Esophagus squamous epithelium (tissue), 5 donors: Measurements from ENCODE around the gene RAB11FIP2. TPM values are rescaled to one million over a fixed set of nuclear protein-coding genes. Genes with fewer than 3 reads are reported as not detected.

ENCODE experiments used
- DNase-seq: peaks from one replicate; lab custom pipeline; 2025; lab: John Stamatoyannopoulos, UW
- H3K27ac ChIP-seq, 4 donors: fragments of 200-600 bp; sonication (generic); one replicate each; pipeline ENCODE4 v1.5.1; 2016 to 2019; ENCODE audit warnings: mild to moderate bottlenecking in 1 of 4
- H3K27me3 ChIP-seq, 4 donors: fragments of 200-600 bp; sonication (generic); 1 replicate in 3 of 4; 2 replicates in 1 of 4; pipeline versions ENCODE4 v1.5.1 to v1.6.0; 2017 to 2021; ENCODE audit warnings: antibody characterized with exemption in 1 of 4
- H3K36me3 ChIP-seq, 3 donors: fragments of 200-600 bp; sonication (generic); one replicate each; pipeline ENCODE4 v1.5.1; 2016 to 2019
- H3K4me1 ChIP-seq, 3 donors: fragments of 200-600 bp; sonication (generic); one replicate each; pipeline ENCODE4 v1.5.1; 2017 to 2019
- H3K4me3 ChIP-seq, 4 donors: fragments of 200-600 bp; sonication (generic); 1 replicate in 3 of 4; 2 replicates in 1 of 4; pipeline ENCODE4 v1.5.1; 2016 to 2019; ENCODE audit warnings: mild to moderate bottlenecking in 2 of 4, moderate library complexity in 1 of 4
- H3K9me3 ChIP-seq, 3 donors: fragments of 200-600 bp; sonication (generic); one replicate each; pipeline ENCODE4 v1.5.1; 2016 to 2019
- POLR2A ChIP-seq, 4 donors: fragments of 450-650 bp; IDR thresholded peaks; one replicate each; pipeline ENCODE4 v1.6.1; 2017; ENCODE audit warnings: antibody characterized with exemption in 4 of 4, mild to moderate bottlenecking in 4 of 4, moderate library complexity in 3 of 4
- WGBS, 2 donors: methylation state at CpG; one replicate each; pipeline ENCODE4 v1.1.5; 2018; 5-methylcytosine and 5-hydroxymethylcytosine counted together
- intact Hi-C: fragments of 100-400 bp; cut with DNase I; formaldehyde crosslinking; loops from one replicate; pipeline ENCODE4 v1.15.0; 2022
- total RNA-seq, 4 donors: library from RNA; depleted of rRNA; stranded (reverse); fragments of >200 nt; gene quantifications; one replicate each; pipeline ENCODE4 v1.1.0, GENCODE V29; 2016
- TF ChIP-seq, protein P1 (sequence below), 6 experiments: fragments of 450-650 bp in 4 of 6; fragments of 200-600 bp in 2 of 6; sonication (generic) in 2 of 6; IDR thresholded peaks; one replicate each; pipeline ENCODE4 v1.5.1; 2016 to 2019; ENCODE audit warnings: antibody characterized with exemption in 6 of 6, mild to moderate bottlenecking in 4 of 6, moderate library complexity in 4 of 6
- donor health status: DM: yes; HTN: yes; CAD: no.

Gene RAB11FIP2
- total RNA-seq, 4 donors from 2014 or later, result 6.2 to 21.0 (median 11.6) TPM

DNA sequence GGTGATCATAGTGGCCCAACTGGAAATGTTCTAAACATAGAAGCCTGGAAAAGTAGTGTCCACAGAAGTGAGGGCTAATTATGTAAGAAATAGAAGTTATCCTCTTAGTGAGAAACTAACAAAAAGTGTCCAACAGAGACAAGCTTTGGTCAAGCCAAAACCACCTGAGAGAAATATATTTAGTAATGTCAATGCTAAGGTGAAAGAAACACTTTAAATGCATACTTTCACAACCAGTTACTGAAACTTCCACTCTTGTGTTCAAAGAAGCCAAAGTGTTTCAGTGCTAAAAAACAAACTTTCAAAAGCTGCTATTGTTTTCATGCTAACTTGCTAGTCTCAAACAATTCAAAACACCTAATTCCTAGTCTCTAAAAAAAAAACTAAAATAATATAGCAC lies 18.1 kb downstream of the RAB11FIP2 start:
- Histone ChIP-seq H3K36me3 (peaks cover 0 to 15% (median 0%) of the 10 kb centered on the region in 3 donors), H3K4me3 (no peak overlapping the region), H3K27me3 (no peaks in the 10 kb centered on the region), H3K27ac (no peak overlapping the region), H3K9me3 (no peaks in the 10 kb centered on the region), H3K4me1 (no peaks in the 10 kb centered on the region)
- DNase-seq, result no peak
- intact Hi-C loops, result no loop called here
- TF ChIP-seq, protein P1, sequence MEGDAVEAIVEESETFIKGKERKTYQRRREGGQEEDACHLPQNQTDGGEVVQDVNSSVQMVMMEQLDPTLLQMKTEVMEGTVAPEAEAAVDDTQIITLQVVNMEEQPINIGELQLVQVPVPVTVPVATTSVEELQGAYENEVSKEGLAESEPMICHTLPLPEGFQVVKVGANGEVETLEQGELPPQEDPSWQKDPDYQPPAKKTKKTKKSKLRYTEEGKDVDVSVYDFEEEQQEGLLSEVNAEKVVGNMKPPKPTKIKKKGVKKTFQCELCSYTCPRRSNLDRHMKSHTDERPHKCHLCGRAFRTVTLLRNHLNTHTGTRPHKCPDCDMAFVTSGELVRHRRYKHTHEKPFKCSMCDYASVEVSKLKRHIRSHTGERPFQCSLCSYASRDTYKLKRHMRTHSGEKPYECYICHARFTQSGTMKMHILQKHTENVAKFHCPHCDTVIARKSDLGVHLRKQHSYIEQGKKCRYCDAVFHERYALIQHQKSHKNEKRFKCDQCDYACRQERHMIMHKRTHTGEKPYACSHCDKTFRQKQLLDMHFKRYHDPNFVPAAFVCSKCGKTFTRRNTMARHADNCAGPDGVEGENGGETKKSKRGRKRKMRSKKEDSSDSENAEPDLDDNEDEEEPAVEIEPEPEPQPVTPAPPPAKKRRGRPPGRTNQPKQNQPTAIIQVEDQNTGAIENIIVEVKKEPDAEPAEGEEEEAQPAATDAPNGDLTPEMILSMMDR (IDR thresholded peaks at IDR 0.05), result no peak
- no peak for TF ChIP-seq POLR2A (IDR thresholded peaks at IDR 0.05)

DNA sequence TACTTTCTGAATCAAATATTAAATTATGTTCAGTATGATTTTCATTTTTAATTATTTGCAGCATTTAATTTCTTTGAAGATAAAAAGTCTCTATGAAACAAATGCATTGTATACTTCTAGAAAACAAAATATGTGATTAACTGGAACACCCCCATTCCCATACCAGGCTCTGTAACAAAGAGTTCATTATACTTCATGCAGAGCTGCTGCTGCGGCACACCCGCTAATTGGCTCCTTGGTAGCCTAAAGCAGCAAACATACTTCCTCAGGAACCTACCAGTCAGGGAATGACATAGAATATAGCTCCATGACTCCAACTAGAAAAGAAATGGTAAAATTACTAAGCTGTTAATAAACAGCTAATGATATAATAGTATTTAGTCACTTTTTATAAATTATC lies 19.3 kb downstream of the RAB11FIP2 start:
- H3K27ac ChIP-seq, result no peak overlapping the region
- WGBS, 2 donors, result 92 to 93% methylated on average over 2 of the region's 2 CpGs
- TF ChIP-seq, protein P1 (IDR thresholded peaks at IDR 0.05), result no peak
- no peak for TF ChIP-seq POLR2A (IDR thresholded peaks at IDR 0.05)
- no peaks in the 10 kb centered on the region for H3K4me1 ChIP-seq
- DNase-seq, result no peak
- no peaks in the 10 kb centered on the region for H3K9me3 ChIP-seq
- no peak overlapping the region for H3K4me3 ChIP-seq
- intact Hi-C loops, result no loop called here
- peaks cover 0 to 9% (median 0%) of the 10 kb centered on the region in 3 donors for H3K36me3 ChIP-seq
- no peaks in the 10 kb centered on the region for H3K27me3 ChIP-seq

DNA sequence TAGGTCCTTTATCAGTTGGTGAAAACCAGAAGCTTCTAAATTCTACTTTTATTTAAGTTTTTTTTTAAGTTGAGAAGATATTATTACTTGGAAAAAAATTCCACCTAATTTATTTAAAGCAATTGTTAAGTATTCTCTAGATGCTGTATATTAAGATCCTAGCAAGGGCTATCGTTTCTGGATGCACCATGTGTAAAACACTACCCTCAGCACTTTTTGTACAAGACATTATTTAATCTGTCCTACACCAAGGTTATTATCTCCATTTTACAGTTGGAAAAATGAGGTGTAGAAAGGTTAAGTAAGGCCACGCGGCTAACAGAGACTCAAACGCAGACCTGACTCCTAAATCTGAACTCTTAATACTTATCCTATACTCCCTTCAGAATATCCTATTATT lies 19.8 kb downstream of the RAB11FIP2 start:
- intact Hi-C loops, result no loop called here
- 90 to 93% methylated on average over 4 of the region's 4 CpGs for WGBS, 2 donors
- TF ChIP-seq POLR2A (IDR thresholded peaks at IDR 0.05), result no peak
- TF ChIP-seq, protein P1 (IDR thresholded peaks at IDR 0.05), result no peak
- no peaks in the 10 kb centered on the region for H3K4me1 ChIP-seq
- no peaks in the 10 kb centered on the region for H3K27me3 ChIP-seq
- no peak overlapping the region for H3K27ac ChIP-seq
- no peaks in the 10 kb centered on the region for H3K9me3 ChIP-seq
- DNase-seq, result no peak
- peaks cover 0 to 9% (median 0%) of the 10 kb centered on the region in 3 donors for H3K36me3 ChIP-seq
- no peak overlapping the region for H3K4me3 ChIP-seq

DNA sequence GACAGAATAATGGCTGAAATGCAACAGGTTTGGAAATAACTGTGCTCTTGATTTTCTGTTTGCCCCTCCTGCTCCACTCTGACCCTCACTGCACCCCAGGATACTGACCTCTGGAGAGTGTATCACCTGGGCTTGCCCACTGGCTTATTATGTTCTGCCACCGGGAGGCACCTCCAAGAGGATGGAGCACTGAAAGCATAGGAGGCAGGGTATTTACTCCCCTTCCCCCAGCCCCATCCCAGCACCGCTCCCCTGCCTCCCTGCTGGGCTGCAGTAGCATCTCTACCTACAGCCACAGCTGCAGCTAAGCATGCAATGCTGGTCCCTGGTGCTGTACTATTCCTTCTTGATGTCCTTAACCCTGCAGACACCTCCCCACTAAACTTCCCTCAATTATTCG lies 26.4 kb downstream of the RAB11FIP2 start:
- Histone ChIP-seq H3K27ac (no peak overlapping the region), H3K9me3 (no peaks in the 10 kb centered on the region), H3K4me1 (no peaks in the 10 kb centered on the region), H3K27me3 (no peaks in the 10 kb centered on the region), H3K4me3 (no peak overlapping the region), H3K36me3 (peaks cover 0 to 28% (median 0%) of the 10 kb centered on the region in 3 donors)
- no peak for TF ChIP-seq POLR2A (IDR thresholded peaks at IDR 0.05)
- TF ChIP-seq, protein P1 (IDR thresholded peaks at IDR 0.05), result no peak
- intact Hi-C loops, result no loop called here
- DNase-seq, result no peak
- 81 to 94% methylated on average over 1 to 3 of the region's 3 CpGs for WGBS, 2 donors

DNA sequence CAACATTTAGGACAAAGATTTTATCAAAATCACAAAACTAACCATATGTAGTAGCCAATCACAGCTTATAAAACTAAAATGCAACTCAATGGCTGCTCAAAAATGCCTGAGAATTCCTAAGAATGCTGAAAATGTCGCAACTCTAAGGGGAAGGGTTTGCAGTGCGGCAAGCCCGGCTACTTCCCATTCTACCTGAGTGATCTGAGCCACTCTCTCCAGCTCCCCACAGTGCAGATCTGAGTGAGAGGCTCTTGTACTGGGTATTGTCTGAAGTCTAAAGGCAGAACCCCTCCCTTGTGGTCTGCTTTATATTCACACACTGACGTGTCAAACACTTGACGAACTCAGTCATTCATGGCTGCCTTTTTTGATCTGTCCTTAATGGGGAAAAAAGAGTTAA lies 28.9 kb downstream of the RAB11FIP2 start:
- TF ChIP-seq, protein P1 (IDR thresholded peaks at IDR 0.05), result no peak
- TF ChIP-seq POLR2A (IDR thresholded peaks at IDR 0.05), result no peak
- H3K4me1 ChIP-seq, result no peaks in the 10 kb centered on the region
- no peaks in the 10 kb centered on the region for H3K27me3 ChIP-seq
- H3K27ac ChIP-seq, result no peak overlapping the region
- intact Hi-C loops, result no loop called here
- no peak for DNase-seq
- H3K4me3 ChIP-seq, result no peak overlapping the region
- H3K36me3 ChIP-seq, result peaks cover 0 to 28% (median 0%) of the 10 kb centered on the region in 3 donors
- 93 to 94% methylated on average over 3 to 5 of the region's 5 CpGs for WGBS, 2 donors
- no peaks in the 10 kb centered on the region for H3K9me3 ChIP-seq
